ENCODE measurements around the gene TSACC. TPM values are rescaled to one million over a fixed set of nuclear protein-coding genes. Genes with fewer than 3 reads are reported as not detected.

TSACC gene
- total RNA-seq, 1 donor from 2014 or later = not detected

DNA sequence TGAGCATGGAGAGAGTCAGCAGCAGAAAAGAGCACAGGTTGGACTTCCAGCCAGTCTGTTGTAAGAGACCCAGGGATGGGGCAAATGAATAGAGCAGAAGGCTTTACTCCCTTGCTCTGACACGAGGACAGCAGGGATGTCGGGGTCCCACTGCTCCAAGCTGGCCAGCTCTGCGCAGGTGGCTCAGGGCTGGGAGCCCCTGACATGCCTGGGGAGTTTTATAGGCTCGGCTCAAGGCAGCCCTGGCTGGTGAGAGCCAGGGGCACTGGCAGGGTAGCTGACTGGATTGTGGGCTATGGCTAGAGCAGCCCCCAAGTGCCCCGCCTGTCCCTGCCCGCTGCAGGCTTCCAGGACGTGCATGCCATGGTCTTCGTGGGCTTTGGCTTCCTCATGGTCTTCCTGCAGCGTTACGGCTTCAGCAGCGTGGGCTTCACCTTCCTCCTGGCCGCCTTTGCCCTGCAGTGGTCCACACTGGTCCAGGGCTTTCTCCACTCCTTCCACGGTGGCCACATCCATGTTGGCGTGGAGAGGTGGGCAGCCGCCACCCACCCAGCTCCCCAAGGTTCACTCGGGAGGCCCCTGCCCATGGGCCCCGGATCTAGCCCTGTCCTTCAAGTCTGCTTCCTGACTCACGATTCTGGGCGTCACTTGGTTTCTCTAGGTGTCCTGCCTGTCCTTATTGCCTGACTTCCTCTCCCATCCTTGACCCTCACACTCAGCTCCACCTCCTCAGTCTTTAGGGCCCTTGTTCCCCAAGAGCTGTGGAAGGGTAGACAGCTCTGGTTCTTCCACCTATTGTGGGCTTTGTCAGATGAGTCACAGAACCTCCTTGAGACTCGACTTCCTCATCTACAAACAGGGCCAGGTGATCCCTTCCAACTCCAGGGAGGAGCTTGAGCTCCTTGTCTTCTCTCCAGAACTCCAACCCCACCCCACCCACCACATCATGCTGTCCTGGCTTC, 38.9 kb downstream of the TSACC start:
- Mint-ChIP-seq H3K36me3 (ENCODE audit: low read depth) (no peaks in the 10 kb centered on the region), H3K4me3 (ENCODE audit: unreplicated experiment) (no peak overlapping the region), H3K4me1 (ENCODE audit: low read depth) (peaks cover 7% of the 10 kb centered on the region), H3K9me3 (ENCODE audit: low read depth) (no peaks in the 10 kb centered on the region), H3K27me3 (ENCODE audit: low read depth) (peaks cover 9% of the 10 kb centered on the region), H3K27ac (ENCODE audit: unreplicated experiment) (no peak overlapping the region)
- TF ChIP-seq, protein P1, sequence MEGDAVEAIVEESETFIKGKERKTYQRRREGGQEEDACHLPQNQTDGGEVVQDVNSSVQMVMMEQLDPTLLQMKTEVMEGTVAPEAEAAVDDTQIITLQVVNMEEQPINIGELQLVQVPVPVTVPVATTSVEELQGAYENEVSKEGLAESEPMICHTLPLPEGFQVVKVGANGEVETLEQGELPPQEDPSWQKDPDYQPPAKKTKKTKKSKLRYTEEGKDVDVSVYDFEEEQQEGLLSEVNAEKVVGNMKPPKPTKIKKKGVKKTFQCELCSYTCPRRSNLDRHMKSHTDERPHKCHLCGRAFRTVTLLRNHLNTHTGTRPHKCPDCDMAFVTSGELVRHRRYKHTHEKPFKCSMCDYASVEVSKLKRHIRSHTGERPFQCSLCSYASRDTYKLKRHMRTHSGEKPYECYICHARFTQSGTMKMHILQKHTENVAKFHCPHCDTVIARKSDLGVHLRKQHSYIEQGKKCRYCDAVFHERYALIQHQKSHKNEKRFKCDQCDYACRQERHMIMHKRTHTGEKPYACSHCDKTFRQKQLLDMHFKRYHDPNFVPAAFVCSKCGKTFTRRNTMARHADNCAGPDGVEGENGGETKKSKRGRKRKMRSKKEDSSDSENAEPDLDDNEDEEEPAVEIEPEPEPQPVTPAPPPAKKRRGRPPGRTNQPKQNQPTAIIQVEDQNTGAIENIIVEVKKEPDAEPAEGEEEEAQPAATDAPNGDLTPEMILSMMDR (IDR thresholded peaks at IDR 0.05) = no peak
- DNase-seq (ENCODE audit: low spot score) = no peak

DNA sequence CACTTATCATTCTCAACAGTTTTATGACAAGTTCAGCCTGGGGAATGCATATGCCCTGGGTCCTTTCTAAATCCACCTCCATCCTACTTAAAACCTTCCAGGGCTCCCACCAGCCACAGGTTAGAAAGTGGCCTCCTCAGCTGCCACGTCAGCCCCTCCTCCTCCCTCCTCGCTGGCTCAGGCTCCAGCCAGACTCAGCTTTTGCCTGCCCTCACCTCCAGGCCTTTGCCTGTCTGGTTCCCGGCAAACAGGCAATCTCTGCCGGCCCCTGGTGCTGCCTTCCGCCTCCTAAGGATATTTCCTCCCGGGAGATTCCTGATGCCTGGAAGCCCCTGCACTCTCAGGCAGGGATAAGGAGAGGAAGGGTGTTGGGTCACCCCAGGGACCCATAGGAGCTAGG, 40.2 kb downstream of the TSACC start:
- Mint-ChIP-seq H3K4me3 (ENCODE audit: unreplicated experiment) (no peak overlapping the region), H3K9me3 (ENCODE audit: low read depth) (no peaks in the 10 kb centered on the region), H3K4me1 (ENCODE audit: low read depth) (peaks cover 7% of the 10 kb centered on the region), H3K36me3 (ENCODE audit: low read depth) (no peaks in the 10 kb centered on the region), H3K27me3 (ENCODE audit: low read depth) (no peaks in the 10 kb centered on the region), H3K27ac (ENCODE audit: unreplicated experiment) (no peak overlapping the region)
- no peak for DNase-seq (ENCODE audit: low spot score)
- TF ChIP-seq, protein P1 (IDR thresholded peaks at IDR 0.05) = no peak

DNA sequence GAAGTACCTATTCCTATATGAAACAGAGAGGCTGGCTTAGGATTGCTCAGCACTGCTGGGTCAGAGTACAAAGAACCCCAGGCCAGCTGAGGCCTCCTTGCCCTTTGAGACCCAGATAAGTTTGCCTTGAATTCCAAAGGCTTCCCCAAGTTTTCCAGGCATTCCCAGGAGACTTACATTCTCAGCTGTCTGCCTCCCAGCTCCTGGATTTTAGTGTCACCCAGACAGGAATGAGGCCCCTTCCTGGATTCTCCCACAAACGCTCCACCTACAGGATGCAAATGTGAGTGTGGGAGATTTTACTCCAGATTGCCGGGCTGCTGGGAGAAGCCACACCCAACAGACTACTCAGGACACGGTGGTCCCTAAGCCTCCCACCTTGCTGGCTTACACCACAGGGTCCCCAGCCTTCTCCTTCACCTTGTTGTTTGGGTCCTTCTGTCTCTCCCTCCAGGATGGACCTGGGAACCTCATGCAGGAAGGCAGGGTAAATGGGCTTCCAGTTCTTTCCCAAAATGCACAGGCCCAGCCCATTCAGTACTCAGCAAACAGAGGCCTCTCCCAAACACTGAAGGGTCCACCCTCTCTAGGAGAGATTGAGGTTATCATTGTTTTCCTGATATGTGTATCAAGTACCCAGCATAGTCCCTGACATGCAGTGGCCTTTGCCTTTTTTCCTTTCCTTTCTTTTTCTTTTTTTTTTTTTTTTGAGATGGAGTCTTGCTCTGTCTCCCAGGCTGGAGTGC, 41.3 kb downstream of the TSACC start:
- Mint-ChIP-seq H3K9me3 (ENCODE audit: low read depth) (no peaks in the 10 kb centered on the region), H3K36me3 (ENCODE audit: low read depth) (no peaks in the 10 kb centered on the region), H3K4me3 (ENCODE audit: unreplicated experiment) (no peak overlapping the region), H3K27me3 (ENCODE audit: low read depth) (no peaks in the 10 kb centered on the region), H3K4me1 (ENCODE audit: low read depth) (peaks cover 7% of the 10 kb centered on the region), H3K27ac (ENCODE audit: unreplicated experiment) (no peak overlapping the region)
- no peak for DNase-seq (ENCODE audit: low spot score)
- TF ChIP-seq, protein P1 (IDR thresholded peaks at IDR 0.05) = peak; percentile 39

DNA sequence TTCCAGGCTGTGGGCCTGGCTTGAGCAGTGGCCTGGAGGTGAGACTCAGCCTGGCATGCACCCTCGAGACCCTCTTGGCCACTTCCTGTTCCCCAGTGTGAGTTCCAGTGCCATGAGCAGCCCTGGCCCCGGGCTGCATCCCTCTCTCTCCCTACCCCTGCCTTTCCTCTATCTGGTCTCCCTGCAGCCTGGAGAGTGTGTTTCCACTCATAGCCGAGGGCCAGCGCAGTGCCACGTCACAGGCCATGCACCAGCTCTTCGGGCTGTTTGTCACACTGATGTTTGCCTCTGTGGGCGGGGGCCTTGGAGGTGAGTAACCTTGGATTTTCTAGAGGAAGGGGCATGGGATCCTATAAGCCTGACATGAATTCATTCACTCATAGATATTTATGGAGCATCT, 44.2 kb downstream of the TSACC start:
- TF ChIP-seq, protein P1 (IDR thresholded peaks at IDR 0.05) = no peak
- Mint-ChIP-seq H3K9me3 (ENCODE audit: low read depth) (no peaks in the 10 kb centered on the region), H3K27ac (ENCODE audit: unreplicated experiment) (no peak overlapping the region), H3K36me3 (ENCODE audit: low read depth) (no peaks in the 10 kb centered on the region), H3K4me1 (ENCODE audit: low read depth) (peaks cover 9% of the 10 kb centered on the region), H3K4me3 (ENCODE audit: unreplicated experiment) (no peak overlapping the region), H3K27me3 (ENCODE audit: low read depth) (peaks cover 10% of the 10 kb centered on the region)
- no peak for DNase-seq (ENCODE audit: low spot score)

DNA sequence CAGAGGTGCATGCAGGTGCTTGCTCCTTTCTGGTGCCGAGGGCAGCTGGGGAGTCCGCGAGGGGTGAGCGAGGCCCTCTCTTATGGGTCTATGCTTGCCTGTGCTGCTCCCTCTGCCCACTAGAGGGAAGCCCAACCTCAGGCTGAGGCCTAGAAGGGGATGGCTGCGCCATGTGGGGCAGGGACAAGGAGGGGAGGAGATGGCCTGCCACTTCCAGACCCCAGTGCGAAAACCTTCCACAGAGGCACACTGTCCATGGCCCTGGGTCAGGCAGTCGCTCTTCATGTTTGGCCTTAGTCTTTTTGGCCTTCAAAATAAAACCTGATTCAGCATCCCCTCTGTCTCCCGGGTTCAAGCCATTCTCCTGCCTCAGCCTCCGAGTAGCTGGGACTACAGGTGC, 44.7 kb downstream of the TSACC start:
- H3K27ac Mint-ChIP-seq (ENCODE audit: unreplicated experiment) = no peak overlapping the region

More for the DNA sequence above, 44.7 kb downstream of the TSACC start:
- DNase-seq (ENCODE audit: low spot score) = no peak
- no peaks in the 10 kb centered on the region for H3K9me3 Mint-ChIP-seq (ENCODE audit: low read depth)
- H3K36me3 Mint-ChIP-seq (ENCODE audit: low read depth) = no peaks in the 10 kb centered on the region
- H3K27me3 Mint-ChIP-seq (ENCODE audit: low read depth) = peaks cover 14% of the 10 kb centered on the region
- H3K4me1 Mint-ChIP-seq (ENCODE audit: low read depth) = peaks cover 9% of the 10 kb centered on the region
- no peak overlapping the region for H3K4me3 Mint-ChIP-seq (ENCODE audit: unreplicated experiment)
- TF ChIP-seq, protein P1 (IDR thresholded peaks at IDR 0.05) = peak; percentile 86
